MM.1S (cell line): Measurements from ENCODE around the gene COL7A1.

Experiments
- DNase-seq: peaks from one replicate; pipeline ENCODE4 v3.0.0-alpha.2; 2015
- H2AFZ ChIP-seq: fragments of 300-600 bp; sonication (generic); 2 replicates; pipeline ENCODE4 v1.6.0; 2016; ENCODE audit warnings: antibody characterized with exemption, low read length
- H3F3A ChIP-seq: fragments of 300-600 bp; sonication (generic); 2 replicates; pipeline ENCODE4 v1.6.1; 2016; ENCODE audit warnings: mild to moderate bottlenecking, antibody characterized with exemption, low read length, moderate library complexity, mixed read lengths; ENCODE audit not compliant: insufficient read depth
- H3K27ac ChIP-seq: fragments of 300-600 bp; sonication (generic); 2 replicates; pipeline ENCODE4 v1.5.1; 2016; ENCODE audit warnings: mild to moderate bottlenecking, low read length
- H3K27me3 ChIP-seq: fragments of 300-600 bp; sonication (generic); replicated peaks from 2 replicates; pipeline ENCODE4 v1.6.0; 2016; ENCODE audit warnings: low read length; ENCODE audit not compliant: insufficient read depth
- H3K36me3 ChIP-seq: fragments of 300-600 bp; sonication (generic); replicated peaks from 2 replicates; pipeline ENCODE4 v1.6.1; 2016; ENCODE audit warnings: mild to moderate bottlenecking, low read length, mixed read lengths; ENCODE audit not compliant: insufficient read depth
- H3K4me1 ChIP-seq: fragments of 300-600 bp; sonication (generic); 2 replicates; pipeline ENCODE4 v1.6.1; 2016; ENCODE audit warnings: low read length, mixed read lengths
- H3K4me2 ChIP-seq: fragments of 300-600 bp; sonication (generic); 2 replicates; pipeline ENCODE4 v1.6.0; 2016; ENCODE audit warnings: low read depth, low read length
- H3K4me3 ChIP-seq: fragments of 300-600 bp; sonication (generic); 2 replicates; pipeline ENCODE4 v1.5.1; 2016; ENCODE audit warnings: low read length, mixed read lengths
- H3K79me2 ChIP-seq: fragments of 300-600 bp; sonication (generic); 2 replicates; pipeline ENCODE4 v1.6.1; 2016; ENCODE audit warnings: mixed run types, low read length, mixed read lengths
- H3K9ac ChIP-seq: fragments of 300-600 bp; sonication (generic); 2 replicates; pipeline ENCODE4 v1.6.1; 2016; ENCODE audit warnings: low read length, mixed read lengths
- H3K9me2 ChIP-seq: fragments of 300-600 bp; sonication (generic); replicated peaks from 2 replicates; pipeline ENCODE4 v1.6.1; 2016; ENCODE audit warnings: mild to moderate bottlenecking, low read length, mixed read lengths; ENCODE audit not compliant: insufficient read depth
- H3K9me3 ChIP-seq: fragments of 300-600 bp; sonication (generic); replicated peaks from 2 replicates; pipeline ENCODE4 v1.6.1; 2016; ENCODE audit warnings: mild to moderate bottlenecking, low read length, mixed read lengths; ENCODE audit not compliant: insufficient read depth
- H4K20me1 ChIP-seq: fragments of 300-600 bp; sonication (generic); 2 replicates; pipeline ENCODE4 v1.6.1; 2016; ENCODE audit warnings: mild to moderate bottlenecking, low read length, moderate library complexity, mixed read lengths; ENCODE audit not compliant: insufficient read depth
- CTCF ChIP-seq: fragments of 300-600 bp; sonication (generic); IDR thresholded peaks from 2 replicates; pipeline ENCODE4 v1.5.1; 2016; ENCODE audit warnings: antibody characterized with exemption, low read length, mixed read lengths
- EZH2 ChIP-seq: fragments of 300-600 bp; sonication (generic); optimal IDR thresholded peaks from 2 replicates; pipeline ENCODE3; 2017; ENCODE audit warnings: low read depth, mild to moderate bottlenecking, antibody characterized with exemption, low read length, mixed read lengths
- EZH2phosphoT487 ChIP-seq: fragments of 300-600 bp; sonication (generic); IDR thresholded peaks from 2 replicates; pipeline ENCODE4 v1.6.1; 2018; ENCODE audit warnings: antibody characterized with exemption, low read length

The COL7A1 gene

GRCh38 chr3:48607519-48607918 is 12.4 kb upstream of the COL7A1 start:
- Histone ChIP-seq H3K36me3 (no peaks in the 10 kb centered on the region; the same call in 1 of the 2 replicates), H4K20me1 (no peaks in the 10 kb centered on the region), H3K4me3 (no peak overlapping the region), H3F3A (no peaks in the 10 kb centered on the region), H2AFZ (no peak overlapping the region), H3K9me2 (no peaks in the 10 kb centered on the region), H3K4me2 (no peak overlapping the region), H3K9ac (no peak overlapping the region), H3K9me3 (no peaks in the 10 kb centered on the region), H3K79me2 (peaks cover 31% of the 10 kb centered on the region), H3K4me1 (peaks cover 7% of the 10 kb centered on the region; the same call in 1 of the 2 replicates), H3K27me3 (no peaks in the 10 kb centered on the region), H3K27ac (no peak overlapping the region)
- DNase-seq, result no peak
- TF ChIP-seq CTCF (no peak), EZH2phosphoT487 (no peak), EZH2 (no peak)

DNA sequence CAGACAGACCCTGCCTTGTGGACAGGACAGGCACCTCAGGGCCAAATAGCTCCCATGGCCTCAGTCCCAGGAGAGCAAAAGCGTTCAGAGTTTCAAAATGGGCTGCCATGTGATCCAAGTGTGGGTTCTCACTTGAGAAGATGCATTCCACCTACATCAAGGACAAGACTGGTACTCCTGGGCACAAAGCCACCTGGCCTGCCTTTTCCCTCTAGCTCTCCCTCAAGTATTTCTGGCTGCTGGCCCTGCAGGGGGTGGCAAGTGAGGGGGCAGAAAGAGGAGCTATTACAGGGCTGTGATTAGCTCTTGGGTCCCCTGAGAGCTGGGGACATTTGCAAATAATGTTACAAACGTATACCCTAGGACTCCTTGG is 6.5 kb upstream of the COL7A1 start:
- no peaks in the 10 kb centered on the region for H3K9me3 ChIP-seq
- no peaks in the 10 kb centered on the region for H3K4me1 ChIP-seq
- H3K27ac ChIP-seq, result no peak overlapping the region
- no peak overlapping the region for H3K9ac ChIP-seq
- DNase-seq, result no peak
- H3K79me2 ChIP-seq, result peaks cover 10% of the 10 kb centered on the region; the same call in 1 of the 2 replicates
- H3K9me2 ChIP-seq, result no peaks in the 10 kb centered on the region
- no peaks in the 10 kb centered on the region; the same call in 1 of the 2 replicates for H3K36me3 ChIP-seq
- no peaks in the 10 kb centered on the region for H4K20me1 ChIP-seq
- H3K4me2 ChIP-seq, result no peak overlapping the region
- no peak for TF ChIP-seq EZH2
- TF ChIP-seq EZH2phosphoT487, result no peak
- no peak for TF ChIP-seq CTCF
- H3K4me3 ChIP-seq, result no peak overlapping the region
- H3K27me3 ChIP-seq, result no peaks in the 10 kb centered on the region
- no peaks in the 10 kb centered on the region for H3F3A ChIP-seq
- H2AFZ ChIP-seq, result no peak overlapping the region

DNA sequence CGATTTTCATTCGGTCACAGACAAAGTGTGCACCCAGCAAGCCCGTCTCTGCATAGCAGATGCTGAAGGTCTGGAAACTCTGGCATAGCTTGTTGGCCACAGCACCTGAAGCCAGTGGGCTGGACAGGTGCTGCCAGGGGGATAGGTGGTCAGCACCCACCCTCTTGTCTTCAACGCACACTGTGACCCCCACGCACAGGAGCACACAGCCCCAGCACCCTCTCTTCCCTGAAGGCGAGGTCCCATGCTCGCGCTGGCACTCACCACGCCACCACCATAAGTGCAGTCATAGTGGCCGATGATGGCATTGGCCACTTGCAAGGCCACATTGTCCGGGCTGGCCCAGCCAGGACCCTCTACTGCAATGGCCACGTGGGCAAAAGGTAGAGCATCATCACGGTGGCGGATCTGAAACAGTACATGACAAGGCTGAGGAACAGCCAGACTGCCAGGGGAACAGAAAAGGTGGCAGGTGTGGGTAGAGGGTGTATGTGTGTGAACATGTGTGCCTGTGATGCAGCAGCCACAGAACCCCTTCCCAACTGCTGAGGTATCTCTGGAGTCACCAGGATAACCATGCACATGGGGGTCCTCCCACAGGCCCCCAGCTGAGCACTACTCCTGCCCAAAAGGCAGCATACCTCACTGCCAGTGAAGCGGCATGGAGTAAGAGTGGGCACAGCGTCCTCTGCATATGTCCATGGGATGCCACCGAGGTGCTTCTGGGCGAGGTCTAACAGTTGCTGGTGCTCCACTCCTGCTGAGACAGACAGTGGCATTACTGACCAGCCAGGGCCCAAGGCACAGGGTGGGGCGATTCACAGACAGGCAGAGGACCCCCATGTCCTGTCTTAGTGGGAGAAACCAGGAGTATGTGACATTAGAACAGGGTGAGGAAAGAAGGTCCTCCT is 5.8 kb upstream of the COL7A1 start:
- Histone ChIP-seq H3K4me3 (no peak overlapping the region), H3K27me3 (no peaks in the 10 kb centered on the region), H3K79me2 (peaks cover 9% of the 10 kb centered on the region; the same call in 1 of the 2 replicates), H3K36me3 (no peaks in the 10 kb centered on the region; the same call in 1 of the 2 replicates), H2AFZ (no peak overlapping the region), H4K20me1 (no peaks in the 10 kb centered on the region), H3K9me2 (no peaks in the 10 kb centered on the region), H3K27ac (no peak overlapping the region), H3K4me1 (no peaks in the 10 kb centered on the region), H3K4me2 (no peak overlapping the region), H3F3A (no peaks in the 10 kb centered on the region), H3K9me3 (no peaks in the 10 kb centered on the region), H3K9ac (no peak overlapping the region)
- TF ChIP-seq EZH2 (no peak), CTCF (no peak), EZH2phosphoT487 (no peak)
- DNase-seq, result no peak
